SH-SY5Y (cell line): Measurements from ENCODE around the gene EEF1AKMT4.

Source experiments
- GATA2 ChIP-seq: IDR thresholded peaks from 2 replicates; pipeline ENCODE4 v1.6.1; 2011; ENCODE audit warnings: mild to moderate bottlenecking, low read depth, low read length
- GATA3 ChIP-seq: IDR thresholded peaks from 2 replicates; pipeline ENCODE4 v1.6.1; 2011; ENCODE audit warnings: low read depth, mild to moderate bottlenecking, low read length, moderate library complexity

EEF1AKMT4 gene

GRCh38 chr3:184240384-184241140, 8.9 kb upstream of the EEF1AKMT4 start:
- no peak for TF ChIP-seq GATA3
- no peak for TF ChIP-seq GATA2

GRCh38 chr3:184241141-184241446, 8.4 kb upstream of the EEF1AKMT4 start:
- TF ChIP-seq GATA3 (no peak), GATA2 (no peak)

GRCh38 chr3:184241447-184242296, 7.8 kb upstream of the EEF1AKMT4 start:
- TF ChIP-seq GATA2 (no peak), GATA3 (no peak)

- TF ChIP-seq GATA3 (no peak), GATA2 (no peak)
These were observed 7.2 kb upstream of the EEF1AKMT4 start for GRCh38 chr3:184242297-184242685.

- TF ChIP-seq GATA3 (no peak), GATA2 (0 out of 2 replicates have a peak, but pooled peaks have one; percentile 16)
These were observed 739 bp upstream of the EEF1AKMT4 start, which contains the start of gene ALG3 for GRCh38 chr3:184248454-184249411. Gene ALG3, minus strand, starts transcription at chr3:184248962. Its CDS starts 22 bp downstream, at chr3:184248940.

GRCh38 chr3:184250167-184250828, 826 bp downstream of the EEF1AKMT4 start:
- TF ChIP-seq GATA3: no peak
- no peak for TF ChIP-seq GATA2

- no peak for TF ChIP-seq GATA3
- no peak for TF ChIP-seq GATA2
These were observed 6.0 kb downstream of the EEF1AKMT4 start for GRCh38 chr3:184255291-184256039.

GRCh38 chr3:184257083-184257915, 7.8 kb downstream of the EEF1AKMT4 start:
- no peak for TF ChIP-seq GATA3
- TF ChIP-seq GATA2: no peak

GRCh38 chr3:184258926-184259325, 9.5 kb downstream of the EEF1AKMT4 start:
- TF ChIP-seq GATA3 (no peak), GATA2 (no peak)

- TF ChIP-seq GATA2 (no peak), GATA3 (no peak)
These were observed 10.0 kb downstream of the EEF1AKMT4 start for GRCh38 chr3:184259396-184259877.

GRCh38 chr3:184259878-184260723, 10.6 kb downstream of the EEF1AKMT4 start:
- TF ChIP-seq GATA2: no peak
- no peak for TF ChIP-seq GATA3
